SK-N-SH (cell line): ENCODE measurements around the gene TPRG1. TPM values are rescaled to one million over a fixed set of nuclear protein-coding genes. Genes with fewer than 3 reads are reported as not detected.

Experiments
- CTCF ChIA-PET: fragments of 300-600, 350-600 bp; formaldehyde crosslinking; extraction: SDS; loops from one replicate; lab custom pipeline; 2021; lab: Yijun Ruan, JAX
- POLR2A ChIA-PET: fragments of 350-600 bp; sonication (Branson Sonifier 250); formaldehyde crosslinking; extraction: SDS; loops from one replicate; lab custom pipeline; 2020; ENCODE audit warnings: antibody characterized with exemption, inconsistent platforms; lab: Yijun Ruan, JAX
- DNase-seq: peaks from one replicate; pipeline ENCODE4 v3.0.0; 2012
- H2AFZ ChIP-seq: fragments of 200-600 bp; sonication (generic); 2 replicates; pipeline ENCODE4 v1.8.1; 2016; ENCODE audit warnings: antibody characterized with exemption, mild to moderate bottlenecking, low read depth
- H3F3A ChIP-seq: fragments of 200-600 bp; sonication (generic); replicated peaks from 2 replicates; pipeline ENCODE3; 2016; ENCODE audit warnings: antibody characterized with exemption, mild to moderate bottlenecking; ENCODE audit not compliant: insufficient read depth
- H3K27ac ChIP-seq, 2 experiments: fragments of 200-500 bp in 1 of 2; fragments of 200-600 bp in 1 of 2; sonication (Bioruptor generic) in 1 of 2; sonication (generic), shearing (Covaris generic) in 1 of 2; 2 replicates each; pipeline versions ENCODE4 v1.5.1 to v1.6.1; 2014 to 2016; ENCODE audit warnings: low read depth in 2 of 2, inconsistent platforms in 1 of 2, low read length in 1 of 2, mild to moderate bottlenecking in 1 of 2, mixed read lengths in 1 of 2
- H3K27me3 ChIP-seq: fragments of 200-600 bp; sonication (generic), shearing (Covaris generic); 2 replicates; pipeline ENCODE4 v1.6.1; 2016; ENCODE audit warnings: mixed run types; ENCODE audit not compliant: insufficient read depth
- H3K36me3 ChIP-seq, 2 experiments: fragments of 200-500 bp in 1 of 2; fragments of 200-600 bp in 1 of 2; sonication (Bioruptor generic) in 1 of 2; sonication (generic) in 1 of 2; replicated peaks in 1 of 2; 2 replicates each; pipeline versions ENCODE3 to v1.5.1; 2014 to 2016; ENCODE audit warnings: low read length in 1 of 2, mild to moderate bottlenecking in 1 of 2; ENCODE audit not compliant: insufficient read depth in 2 of 2, control insufficient read depth in 1 of 2
- H3K4me1 ChIP-seq, 2 experiments: fragments of 200-500 bp in 1 of 2; fragments of 200-600 bp in 1 of 2; sonication (Bioruptor generic) in 1 of 2; sonication (generic), shearing (Covaris generic) in 1 of 2; 2 replicates each; pipeline versions ENCODE4 v1.5.1 to v1.6.1; 2014 to 2016; ENCODE audit warnings: low read depth in 1 of 2, low read length in 1 of 2, mixed run types in 1 of 2; ENCODE audit not compliant: insufficient read depth in 2 of 2, control insufficient read depth in 1 of 2
- H3K4me2 ChIP-seq: fragments of 200-600 bp; sonication (generic), shearing (Covaris generic); 2 replicates; pipeline ENCODE4 v1.6.1; 2017; ENCODE audit warnings: mixed run types
- H3K4me3 ChIP-seq, 2 experiments: fragments of 200-500 bp in 1 of 2; fragments of 200-600 bp in 1 of 2; sonication (Bioruptor generic) in 1 of 2; sonication (generic), shearing (Covaris generic) in 1 of 2; 2 replicates each; pipeline versions ENCODE4 v1.5.1 to v1.8.1; 2014 to 2016; ENCODE audit warnings: low read depth in 2 of 2, inconsistent platforms in 1 of 2, low read length in 1 of 2, mild to moderate bottlenecking in 1 of 2, mixed read lengths in 1 of 2, moderate library complexity in 1 of 2
- H3K79me2 ChIP-seq: fragments of 200-600 bp; sonication (generic); 2 replicates; pipeline ENCODE4 v1.8.1; 2017; ENCODE audit warnings: mild to moderate bottlenecking; ENCODE audit not compliant: insufficient read depth
- H3K9ac ChIP-seq: fragments of 200-600 bp; sonication (generic); 2 replicates; pipeline ENCODE4 v1.6.1; 2017; ENCODE audit warnings: mixed run types
- H3K9me2 ChIP-seq: fragments of 200-600 bp; sonication (generic); 2 replicates; pipeline ENCODE4 v1.6.1; 2017; ENCODE audit warnings: mixed run types
- H3K9me3 ChIP-seq: fragments of 200-600 bp; sonication (generic); 2 replicates; pipeline ENCODE4 v1.6.1; 2017; ENCODE audit warnings: mixed run types, mild to moderate bottlenecking, moderate library complexity
- H4K20me1 ChIP-seq: fragments of 200-600 bp; sonication (generic); 2 replicates; pipeline ENCODE4 v1.6.1; 2017; ENCODE audit warnings: mild to moderate bottlenecking, mixed run types; ENCODE audit not compliant: insufficient read depth
- CHD2 ChIP-seq: fragments of 150-350 bp; IDR thresholded peaks from 2 replicates; pipeline ENCODE4 v1.6.1; 2018; ENCODE audit warnings: low read length; ENCODE audit not compliant: partially characterized antibody
- ELF1 ChIP-seq: IDR thresholded peaks from 2 replicates; pipeline ENCODE4 v1.4.0; 2012
- EZH2phosphoT487 ChIP-seq: fragments of 200-600 bp; sonication (generic); IDR thresholded peaks from 2 replicates; pipeline ENCODE4 v1.6.1; 2017; ENCODE audit warnings: low read depth, mixed run types, mild to moderate bottlenecking, antibody characterized with exemption, moderate library complexity, borderline replicate concordance
- FOSL2 ChIP-seq: IDR thresholded peaks from 2 replicates; pipeline ENCODE4 v1.4.0; 2012; ENCODE audit warnings: low read depth, mild to moderate bottlenecking, moderate library complexity, borderline replicate concordance
- FOXJ3 ChIP-seq: sonication (generic); formaldehyde crosslinking; IDR thresholded peaks from 2 replicates; pipeline ENCODE4 v1.5.1; 2020; ENCODE audit warnings: mild to moderate bottlenecking, missing genetic modification reagents
- FOXM1 ChIP-seq: IDR thresholded peaks from 2 replicates; pipeline ENCODE4 v1.4.0; 2012; ENCODE audit warnings: low read depth, mild to moderate bottlenecking
- GABPA ChIP-seq: IDR thresholded peaks from 2 replicates; pipeline ENCODE4 v1.4.0; 2012; ENCODE audit warnings: low read depth, mild to moderate bottlenecking
- GATA2 ChIP-seq: sonication (generic); formaldehyde crosslinking; IDR thresholded peaks from 2 replicates; pipeline ENCODE4 v1.5.0; 2020; ENCODE audit warnings: mild to moderate bottlenecking, missing genetic modification reagents
- MEF2A ChIP-seq: IDR thresholded peaks from 2 replicates; pipeline ENCODE4 v1.4.0; 2012; ENCODE audit warnings: low read depth, borderline replicate concordance
- MXI1 ChIP-seq: IDR thresholded peaks from 2 replicates; pipeline ENCODE4 v1.6.1; 2012; ENCODE audit warnings: mild to moderate bottlenecking, low read depth, low read length, improper control_type of control experiment
- NFIC ChIP-seq: IDR thresholded peaks from 2 replicates; pipeline ENCODE4 v1.4.0; 2012; ENCODE audit warnings: borderline replicate concordance
- NRF1 ChIP-seq: IDR thresholded peaks from 2 replicates; pipeline ENCODE4 v1.6.1; 2012; ENCODE audit warnings: low read depth, mild to moderate bottlenecking, low read length
- RAD21 ChIP-seq: IDR thresholded peaks from 2 replicates; pipeline ENCODE4 v1.6.1; 2012; ENCODE audit warnings: mild to moderate bottlenecking, low read length
- RCOR1 ChIP-seq: fragments of 150-350 bp; IDR thresholded peaks from 2 replicates; pipeline ENCODE4 v1.6.1; 2017; ENCODE audit warnings: antibody characterized with exemption, low read length
- SMC3 ChIP-seq: IDR thresholded peaks from 2 replicates; pipeline ENCODE4 v1.6.1; 2012; ENCODE audit warnings: low read depth, low read length, improper control_type of control experiment
- TAF1 ChIP-seq: IDR thresholded peaks from 2 replicates; pipeline ENCODE4 v1.6.1; 2012; ENCODE audit warnings: low read depth, mild to moderate bottlenecking, low read length, moderate library complexity, borderline replicate concordance
- TCF12 ChIP-seq: IDR thresholded peaks from 2 replicates; pipeline ENCODE4 v1.4.0; 2012
- WGBS: methylation state at CpG from one replicate; pipeline ENCODE4 v1.1.6; 2017; ENCODE audit warnings: low lambda C conversion rate; 5-methylcytosine and 5-hydroxymethylcytosine counted together
- polyA plus RNA-seq, 3 experiments: library from polyadenylated mRNA; depleted of rRNA; stranded (reverse); fragments of >200 nt; gene quantifications; 2 replicates each; pipeline ENCODE4 v1.2.3, GENCODE V29; 2012
- TF ChIP-seq, protein P1 (sequence below): IDR thresholded peaks from 2 replicates; pipeline ENCODE4; 2012
- TF ChIP-seq, protein P2 (sequence below): IDR thresholded peaks from 2 replicates; pipeline ENCODE4 v1.6.1; 2012; ENCODE audit warnings: mild to moderate bottlenecking, low read depth, low read length, moderate library complexity

TPRG1 gene
- polyA plus RNA-seq, 1 of the 3 experiments (the other 2 are of a cell fraction) = 0.64 TPM

DNA sequence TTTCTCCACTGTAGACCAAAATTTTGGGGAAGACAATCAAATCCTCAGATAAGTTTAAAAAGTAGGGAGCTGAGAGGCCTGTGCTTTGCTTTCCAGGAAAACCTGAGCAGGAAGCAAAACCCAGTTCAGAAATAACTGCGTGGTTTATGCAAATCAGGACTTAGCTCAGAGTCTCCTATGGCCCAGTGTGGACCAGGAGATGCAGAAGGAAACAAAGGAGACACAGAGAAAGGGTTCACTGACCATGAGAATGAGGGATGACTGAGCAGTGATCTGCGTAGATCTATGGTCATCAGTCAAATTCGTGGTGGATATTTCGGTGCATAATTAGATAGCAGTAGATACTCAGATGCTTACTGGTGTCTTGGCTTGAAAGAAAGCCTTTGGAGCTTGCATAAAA, 196.6 kb downstream of the TPRG1 start:
- CTCF ChIA-PET = no interaction called here

DNA sequence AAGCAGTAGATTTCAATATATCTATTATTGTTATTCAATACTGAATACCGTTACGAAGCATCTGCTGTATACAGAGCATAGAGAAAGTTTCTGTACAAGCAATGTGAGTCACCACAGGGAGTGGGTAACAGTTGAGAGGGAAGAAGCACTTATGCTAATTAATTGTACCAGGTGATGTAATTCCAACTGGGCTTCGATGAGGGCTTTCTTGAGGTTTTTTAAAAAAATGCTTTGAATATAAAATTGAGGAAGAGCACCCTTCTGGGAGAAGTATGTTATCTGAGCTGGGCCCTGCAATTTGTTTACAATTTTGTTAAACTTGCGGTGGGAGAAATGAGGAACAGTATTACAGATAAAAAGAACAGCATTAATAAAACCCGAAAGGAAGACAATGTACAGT, 197.9 kb downstream of the TPRG1 start:
- H3K9ac ChIP-seq = no peak overlapping the region
- TF ChIP-seq GABPA (no peak), TCF12 (no peak), FOSL2 (no peak), RAD21 (no peak)
- ChIA-PET POLR2A (no interaction called here), CTCF (no interaction called here)
- H3K79me2 ChIP-seq = no peaks in the 10 kb centered on the region
- no peaks in the 10 kb centered on the region for H3K36me3 ChIP-seq
- H3K9me2 ChIP-seq = no peaks in the 10 kb centered on the region
- no peak overlapping the region for H3K4me3 ChIP-seq
- H3K4me2 ChIP-seq = no peak overlapping the region
- no peak overlapping the region for H3K27ac ChIP-seq
- no peaks in the 10 kb centered on the region for H4K20me1 ChIP-seq
- no peak overlapping the region for H2AFZ ChIP-seq
- no peaks in the 10 kb centered on the region for H3K27me3 ChIP-seq
- 3% methylated on average over 5 of the region's 5 CpGs for WGBS
- DNase-seq = no peak
- H3F3A ChIP-seq = no peaks in the 10 kb centered on the region
- no peaks in the 10 kb centered on the region for H3K9me3 ChIP-seq
- no peaks in the 10 kb centered on the region for H3K4me1 ChIP-seq

More for the DNA sequence above, 196.6 kb downstream of the TPRG1 start:
- H3F3A ChIP-seq = no peaks in the 10 kb centered on the region
- no peak for TF ChIP-seq EZH2phosphoT487
- no peak for TF ChIP-seq CHD2
- no peak for TF ChIP-seq MXI1
- no peak for TF ChIP-seq ELF1
- no peak for TF ChIP-seq NFIC
- TF ChIP-seq TAF1 = no peak
- no peak for TF ChIP-seq MEF2A
- no peak for TF ChIP-seq FOXJ3 (CRISPR knock-in tag)
- no peak for TF ChIP-seq FOSL2
- no peak for TF ChIP-seq TCF12
- TF ChIP-seq FOXM1 = no peak
- TF ChIP-seq SMC3 = no peak
- TF ChIP-seq, all 33 proteins: peak for 0
- no peaks in the 10 kb centered on the region for H3K27me3 ChIP-seq
- H3K4me1 ChIP-seq = no peaks in the 10 kb centered on the region
- no peaks in the 10 kb centered on the region for H3K9me2 ChIP-seq
- no peak overlapping the region for H3K4me3 ChIP-seq
- H3K36me3 ChIP-seq = no peaks in the 10 kb centered on the region
- H3K9ac ChIP-seq = no peak overlapping the region
- no peak overlapping the region for H3K27ac ChIP-seq
- no peak overlapping the region for H3K4me2 ChIP-seq
- no peak for DNase-seq
- no peaks in the 10 kb centered on the region for H4K20me1 ChIP-seq
- H2AFZ ChIP-seq = no peak overlapping the region; the same call in 1 of the 2 replicates
- no peaks in the 10 kb centered on the region for H3K9me3 ChIP-seq
- H3K79me2 ChIP-seq = no peaks in the 10 kb centered on the region
- POLR2A ChIA-PET = no interaction called here
- WGBS = 13% methylated on average over 4 of the region's 4 CpGs

DNA sequence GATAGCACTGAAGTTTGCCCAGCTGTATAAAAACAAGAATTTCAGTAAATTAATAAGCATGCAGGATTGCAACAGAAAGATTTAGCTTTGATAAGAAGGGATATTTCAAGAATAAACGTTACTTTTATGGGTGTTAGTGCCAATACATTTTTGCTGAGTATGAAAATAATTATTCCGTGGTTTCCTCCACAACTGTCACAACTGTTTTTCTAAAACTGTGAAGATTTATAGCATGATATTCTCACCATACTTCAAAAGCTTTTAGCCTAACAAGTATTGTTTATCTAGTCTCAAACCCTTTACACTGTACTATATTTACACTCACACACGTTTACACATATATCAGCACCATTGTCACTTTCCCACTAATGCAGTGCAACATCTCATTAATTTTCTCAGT, 200.5 kb downstream of the TPRG1 start:
- POLR2A ChIA-PET = no interaction called here
- H3K9me2 ChIP-seq = no peaks in the 10 kb centered on the region
- no peak overlapping the region for H3K27ac ChIP-seq
- 7% methylated on average over 3 of the region's 3 CpGs for WGBS
- H2AFZ ChIP-seq = no peak overlapping the region
- H3K9ac ChIP-seq = no peak overlapping the region
- no peak for DNase-seq
- H3K4me3 ChIP-seq = no peak overlapping the region
- H3K36me3 ChIP-seq = no peaks in the 10 kb centered on the region
- H3K27me3 ChIP-seq = no peaks in the 10 kb centered on the region
- H3K4me1 ChIP-seq = no peaks in the 10 kb centered on the region
- H3K9me3 ChIP-seq = no peaks in the 10 kb centered on the region
- H3K4me2 ChIP-seq = no peak overlapping the region
- no peaks in the 10 kb centered on the region for H3K79me2 ChIP-seq
- no peaks in the 10 kb centered on the region for H3F3A ChIP-seq
- CTCF ChIA-PET = no interaction called here
- no peaks in the 10 kb centered on the region for H4K20me1 ChIP-seq
- TF ChIP-seq SMC3 (no peak), ELF1 (no peak), RCOR1 (no peak), FOSL2 (no peak), TAF1 (no peak), NRF1 (no peak), GATA2 (CRISPR knock-in tag) (no peak), MXI1 (no peak), RAD21 (no peak)
- TF ChIP-seq, protein P1, sequence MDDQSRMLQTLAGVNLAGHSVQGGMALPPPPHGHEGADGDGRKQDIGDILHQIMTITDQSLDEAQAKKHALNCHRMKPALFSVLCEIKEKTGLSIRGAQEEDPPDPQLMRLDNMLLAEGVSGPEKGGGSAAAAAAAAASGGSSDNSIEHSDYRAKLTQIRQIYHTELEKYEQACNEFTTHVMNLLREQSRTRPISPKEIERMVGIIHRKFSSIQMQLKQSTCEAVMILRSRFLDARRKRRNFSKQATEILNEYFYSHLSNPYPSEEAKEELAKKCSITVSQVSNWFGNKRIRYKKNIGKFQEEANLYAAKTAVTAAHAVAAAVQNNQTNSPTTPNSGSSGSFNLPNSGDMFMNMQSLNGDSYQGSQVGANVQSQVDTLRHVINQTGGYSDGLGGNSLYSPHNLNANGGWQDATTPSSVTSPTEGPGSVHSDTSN = no peak
- TF ChIP-seq, protein P2, sequence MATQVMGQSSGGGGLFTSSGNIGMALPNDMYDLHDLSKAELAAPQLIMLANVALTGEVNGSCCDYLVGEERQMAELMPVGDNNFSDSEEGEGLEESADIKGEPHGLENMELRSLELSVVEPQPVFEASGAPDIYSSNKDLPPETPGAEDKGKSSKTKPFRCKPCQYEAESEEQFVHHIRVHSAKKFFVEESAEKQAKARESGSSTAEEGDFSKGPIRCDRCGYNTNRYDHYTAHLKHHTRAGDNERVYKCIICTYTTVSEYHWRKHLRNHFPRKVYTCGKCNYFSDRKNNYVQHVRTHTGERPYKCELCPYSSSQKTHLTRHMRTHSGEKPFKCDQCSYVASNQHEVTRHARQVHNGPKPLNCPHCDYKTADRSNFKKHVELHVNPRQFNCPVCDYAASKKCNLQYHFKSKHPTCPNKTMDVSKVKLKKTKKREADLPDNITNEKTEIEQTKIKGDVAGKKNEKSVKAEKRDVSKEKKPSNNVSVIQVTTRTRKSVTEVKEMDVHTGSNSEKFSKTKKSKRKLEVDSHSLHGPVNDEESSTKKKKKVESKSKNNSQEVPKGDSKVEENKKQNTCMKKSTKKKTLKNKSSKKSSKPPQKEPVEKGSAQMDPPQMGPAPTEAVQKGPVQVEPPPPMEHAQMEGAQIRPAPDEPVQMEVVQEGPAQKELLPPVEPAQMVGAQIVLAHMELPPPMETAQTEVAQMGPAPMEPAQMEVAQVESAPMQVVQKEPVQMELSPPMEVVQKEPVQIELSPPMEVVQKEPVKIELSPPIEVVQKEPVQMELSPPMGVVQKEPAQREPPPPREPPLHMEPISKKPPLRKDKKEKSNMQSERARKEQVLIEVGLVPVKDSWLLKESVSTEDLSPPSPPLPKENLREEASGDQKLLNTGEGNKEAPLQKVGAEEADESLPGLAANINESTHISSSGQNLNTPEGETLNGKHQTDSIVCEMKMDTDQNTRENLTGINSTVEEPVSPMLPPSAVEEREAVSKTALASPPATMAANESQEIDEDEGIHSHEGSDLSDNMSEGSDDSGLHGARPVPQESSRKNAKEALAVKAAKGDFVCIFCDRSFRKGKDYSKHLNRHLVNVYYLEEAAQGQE = no peak
